Adipocyte (in vitro differentiated cells): ENCODE measurements around the gene SGF29.
"Not testable (repeated sequence)": the region's sequence is repeated elsewhere in the genome, so short reads cannot be mapped to it uniquely, and the experiment has no call there.

Experiments used
- DNase-seq: peaks from one replicate; pipeline ENCODE4 v3.0.0-alpha.2; 2015; ENCODE audit warnings: low read depth
- H3K27me3 ChIP-seq: replicated peaks from 2 replicates; pipeline ENCODE4 v1.7.0; 2013; ENCODE audit warnings: mild to moderate bottlenecking, low read length, moderate library complexity; ENCODE audit not compliant: control insufficient read depth, insufficient read depth
- H3K36me3 ChIP-seq: 2 replicates; pipeline ENCODE4 v1.7.0; 2013; ENCODE audit warnings: low read length, mild to moderate bottlenecking, moderate library complexity; ENCODE audit not compliant: control insufficient read depth, insufficient read depth, severe bottlenecking
- H3K4me1 ChIP-seq: 2 replicates; pipeline ENCODE4 v1.7.0; 2013; ENCODE audit warnings: mild to moderate bottlenecking, low read length, moderate library complexity; ENCODE audit not compliant: control insufficient read depth, insufficient read depth
- H3K4me3 ChIP-seq: 2 replicates; pipeline ENCODE4 v1.7.0; 2013; ENCODE audit warnings: mild to moderate bottlenecking, low read length, moderate library complexity
- H3K9ac ChIP-seq: 2 replicates; pipeline ENCODE4 v1.7.0; 2013; ENCODE audit warnings: mild to moderate bottlenecking, low read length, moderate library complexity
- H3K9me3 ChIP-seq: 2 replicates; pipeline ENCODE4 v1.7.0; 2013; ENCODE audit warnings: mild to moderate bottlenecking, low read length, moderate library complexity; ENCODE audit not compliant: control insufficient read depth

Gene SGF29

GRCh38 chr16:28590384-28591340 lies 36.9 kb downstream of the SGF29 start:
- H3K4me1 ChIP-seq, result no peaks in the 10 kb centered on the region
- no peak for DNase-seq
- H3K9ac ChIP-seq, result no peak overlapping the region
- H3K27me3 ChIP-seq, result peaks cover 4% of the 10 kb centered on the region
- no peak overlapping the region for H3K4me3 ChIP-seq
- H3K9me3 ChIP-seq, result no peaks in the 10 kb centered on the region
- H3K36me3 ChIP-seq, result peaks cover 30% of the 10 kb centered on the region

- H3K4me1 ChIP-seq, result no peaks in the 10 kb centered on the region
- no peak overlapping the region for H3K4me3 ChIP-seq
- H3K36me3 ChIP-seq, result peaks cover 27% of the 10 kb centered on the region
- H3K27me3 ChIP-seq, result peaks cover 4% of the 10 kb centered on the region
- DNase-seq, result no peak
- H3K9me3 ChIP-seq, result no peaks in the 10 kb centered on the region
- H3K9ac ChIP-seq, result no peak overlapping the region
Measured at GRCh38 chr16:28591355-28591754, 37.6 kb downstream of the SGF29 start.

GRCh38 chr16:28592511-28592910 lies 38.8 kb downstream of the SGF29 start:
- no peak overlapping the region for H3K9ac ChIP-seq
- no peaks in the 10 kb centered on the region for H3K9me3 ChIP-seq
- H3K27me3 ChIP-seq, result peaks cover 4% of the 10 kb centered on the region
- H3K4me3 ChIP-seq, result no peak overlapping the region
- peaks cover 24% of the 10 kb centered on the region for H3K36me3 ChIP-seq
- no peak for DNase-seq
- peaks cover 4% of the 10 kb centered on the region for H3K4me1 ChIP-seq

DNA sequence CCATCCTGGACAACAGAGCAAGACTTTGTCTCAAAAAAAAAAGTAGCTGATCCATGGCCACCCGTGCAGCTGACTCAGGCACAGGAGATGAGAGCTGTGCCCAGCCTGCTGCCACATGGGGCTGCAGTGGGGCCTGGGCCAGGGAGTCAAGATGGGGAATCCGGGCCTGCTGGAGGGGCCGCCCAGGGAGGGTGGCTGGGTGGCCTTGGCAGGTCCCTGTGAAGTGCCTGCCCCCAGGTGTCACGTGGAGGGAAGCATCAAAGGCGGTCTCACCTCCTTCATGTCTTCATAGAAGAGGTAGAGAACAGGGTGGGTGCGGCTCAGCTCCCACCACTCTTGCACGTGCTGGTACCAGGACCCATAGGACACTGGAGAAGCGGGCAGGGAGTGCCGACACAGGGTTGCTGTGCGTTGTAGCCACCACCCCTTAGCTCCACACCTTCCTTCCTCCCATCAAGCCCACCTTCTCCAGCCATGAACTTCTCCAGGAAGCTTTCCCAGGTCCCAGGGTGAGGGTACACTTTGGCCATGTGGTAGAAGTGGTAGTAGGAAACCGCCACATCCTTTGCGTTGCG lies 39.3 kb downstream of the SGF29 start:
- DNase-seq, result no peak
- Histone ChIP-seq H3K9ac (no peak overlapping the region), H3K4me1 (peaks cover 4% of the 10 kb centered on the region), H3K36me3 (peaks cover 24% of the 10 kb centered on the region), H3K4me3 (no peak overlapping the region), H3K9me3 (no peaks in the 10 kb centered on the region), H3K27me3 (peaks cover 10% of the 10 kb centered on the region)

GRCh38 chr16:28595451-28595850 lies 41.7 kb downstream of the SGF29 start:
- DNase-seq, H3K4me3 ChIP-seq, H3K9ac ChIP-seq, H3K4me1 ChIP-seq, H3K9me3 ChIP-seq: not testable (repeated sequence)
- Histone ChIP-seq H3K27me3 (peaks cover 12% of the 10 kb centered on the region), H3K36me3 (peaks cover 12% of the 10 kb centered on the region)

DNA sequence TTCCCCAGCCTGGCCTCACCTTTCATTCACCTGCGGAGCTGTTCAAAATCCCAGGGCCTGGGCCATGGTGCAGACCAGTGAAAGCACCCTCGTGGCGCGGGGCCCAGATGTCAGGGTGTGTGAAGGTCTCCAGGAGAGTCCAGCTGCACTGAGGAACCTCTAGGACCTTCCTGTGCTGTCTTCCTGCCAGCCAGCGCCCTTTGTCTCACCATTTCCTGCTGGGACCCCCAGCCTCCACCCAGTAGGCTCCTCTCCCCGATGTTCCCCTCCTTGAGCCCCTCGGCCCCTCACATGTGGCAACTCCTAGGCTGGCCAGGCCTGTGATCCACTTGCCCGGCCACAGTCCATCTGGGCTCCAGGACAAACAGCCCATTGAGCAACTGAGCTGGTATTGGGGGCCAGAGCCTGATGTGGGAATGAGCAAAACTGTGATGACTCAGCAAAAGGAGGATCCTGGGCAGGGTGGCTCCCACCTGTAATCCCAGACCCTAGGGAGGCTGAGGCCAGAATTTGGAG lies 42.5 kb downstream of the SGF29 start:
- Histone ChIP-seq H3K4me3 (no peak overlapping the region), H3K9ac (no peak overlapping the region), H3K36me3 (peaks cover 5% of the 10 kb centered on the region), H3K9me3 (no peaks in the 10 kb centered on the region), H3K27me3 (peaks cover 12% of the 10 kb centered on the region), H3K4me1 (peaks cover 4% of the 10 kb centered on the region)
- no peak for DNase-seq

- Histone ChIP-seq H3K9me3 (no peaks in the 10 kb centered on the region), H3K4me1 (peaks cover 4% of the 10 kb centered on the region), H3K36me3 (no peaks in the 10 kb centered on the region), H3K4me3 (no peak within 1 kb of the TSS), H3K27me3 (peaks cover 12% of the 10 kb centered on the region), H3K9ac (no peak within 1 kb of the TSS)
- no peak for DNase-seq
Measured at GRCh38 chr16:28596840-28597691, 43.3 kb downstream of the SGF29 start, which contains the start of gene SULT1A2. SULT1A2 (minus strand) TSS chr16:28597050; CDS start chr16:28595930, 1,120 bp downstream.

GRCh38 chr16:28597692-28598261 lies 44.1 kb downstream of the SGF29 start:
- peaks cover 4% of the 10 kb centered on the region for H3K4me1 ChIP-seq
- no peaks in the 10 kb centered on the region for H3K36me3 ChIP-seq
- peaks cover 12% of the 10 kb centered on the region for H3K27me3 ChIP-seq
- no peak for DNase-seq
- H3K4me3 ChIP-seq, result no peak overlapping the region
- H3K9ac ChIP-seq, result no peak overlapping the region
- no peaks in the 10 kb centered on the region for H3K9me3 ChIP-seq

GRCh38 chr16:28599377-28600285 lies 45.9 kb downstream of the SGF29 start:
- not testable (repeated sequence) for H3K9me3 ChIP-seq, H3K4me1 ChIP-seq, H3K9ac ChIP-seq, H3K4me3 ChIP-seq, DNase-seq, H3K36me3 ChIP-seq
- H3K27me3 ChIP-seq, result peaks cover 18% of the 10 kb centered on the region

- not testable (repeated sequence) for H3K4me3 ChIP-seq, H3K4me1 ChIP-seq, H3K9ac ChIP-seq, DNase-seq, H3K9me3 ChIP-seq, H3K36me3 ChIP-seq
- peaks cover 15% of the 10 kb centered on the region for H3K27me3 ChIP-seq
Measured at GRCh38 chr16:28600965-28601364, 47.2 kb downstream of the SGF29 start.
